PFSK-1 (cell line): ENCODE results near the gene SHLD3.

Source experiments
- FOXP2 ChIP-seq: optimal IDR thresholded peaks from 2 replicates; pipeline ENCODE3; 2011; ENCODE audit warnings: borderline replicate concordance, control low read depth, inconsistent platforms; ENCODE audit not compliant: insufficient read depth; ENCODE audit errors: extremely low read length, extremely low read depth
- POLR2AphosphoS5 ChIP-seq: IDR thresholded peaks from 2 replicates; pipeline ENCODE4 v1.6.1; 2012; ENCODE audit warnings: low read depth, mild to moderate bottlenecking, control low read depth, low read length, moderate library complexity
- REST ChIP-seq, 2 experiments: IDR thresholded peaks; 2 replicates each; pipeline versions ENCODE4 v1.6.1 to v1.8.0; 2011 to 2012; ENCODE audit warnings: low read depth in 2 of 2, low read length in 2 of 2, control low read depth in 1 of 2, inconsistent platforms in 1 of 2, mild to moderate bottlenecking in 1 of 2, moderate library complexity in 1 of 2; ENCODE audit not compliant: insufficient read depth in 1 of 2
- SIN3A ChIP-seq: IDR thresholded peaks from 2 replicates; pipeline ENCODE4 v1.6.1; 2012; ENCODE audit warnings: mild to moderate bottlenecking, low read length, moderate library complexity, borderline replicate concordance; ENCODE audit not compliant: insufficient read depth
- TAF1 ChIP-seq: IDR thresholded peaks from 2 replicates; pipeline ENCODE4 v1.6.1; 2012; ENCODE audit warnings: low read length, control low read depth, borderline replicate concordance; ENCODE audit not compliant: insufficient read depth

Gene SHLD3

GRCh38 chr5:65663804-65664521 lies 39.1 kb downstream of the SHLD3 start:
- TF ChIP-seq FOXP2 (no peak), POLR2AphosphoS5 (no peak), SIN3A (no peak), REST (IDR thresholded peaks at IDR 0.05; ENCODE audit: insufficient read depth in 1 of 2, low read depth in 2 of 2, low read length in 2 of 2) (no peak), TAF1 (no peak)

- TF ChIP-seq TAF1, result no peak
- TF ChIP-seq POLR2AphosphoS5, result no peak
- TF ChIP-seq FOXP2, result no peak
- TF ChIP-seq REST (IDR thresholded peaks at IDR 0.05; ENCODE audit: insufficient read depth in 1 of 2, low read depth in 2 of 2, low read length in 2 of 2), result no peak
- TF ChIP-seq SIN3A, result no peak
Observed at GRCh38 chr5:65668696-65669095, 43.9 kb downstream of the SHLD3 start.

GRCh38 chr5:65672796-65673195 lies 48.0 kb downstream of the SHLD3 start:
- no peak for TF ChIP-seq REST (IDR thresholded peaks at IDR 0.05; ENCODE audit: insufficient read depth in 1 of 2, low read depth in 2 of 2, low read length in 2 of 2)
- TF ChIP-seq FOXP2, result no peak
- no peak for TF ChIP-seq POLR2AphosphoS5
- TF ChIP-seq TAF1, result no peak
- no peak for TF ChIP-seq SIN3A

GRCh38 chr5:65674749-65675148 lies 49.9 kb downstream of the SHLD3 start:
- TF ChIP-seq SIN3A (no peak), POLR2AphosphoS5 (no peak), TAF1 (no peak), REST (IDR thresholded peaks at IDR 0.05; ENCODE audit: insufficient read depth in 1 of 2, low read depth in 2 of 2, low read length in 2 of 2) (no peak), FOXP2 (no peak)
